BE2C (cell line): ENCODE data around the gene WDFY3.

Source experiments
- DNase-seq: peaks from one replicate; pipeline ENCODE4 v3.0.0-alpha.2; 2020
- H3K27me3 ChIP-seq: fragments of 250-450 bp; sonication (Bioruptor Pico); 2 replicates; pipeline ENCODE4 v1.5.1; 2020; ENCODE audit warnings: mild to moderate bottlenecking
- H3K36me3 ChIP-seq: fragments of 250-450 bp; sonication (Bioruptor Pico); 2 replicates; pipeline ENCODE4 v1.5.1; 2020; ENCODE audit warnings: mild to moderate bottlenecking
- H3K4me1 ChIP-seq: fragments of 250-450 bp; sonication (Bioruptor Pico); 2 replicates; pipeline ENCODE4 v1.5.1; 2020
- H3K4me3 ChIP-seq: 2 replicates; pipeline ENCODE4 v1.5.1; 2011; ENCODE audit warnings: low read depth, low read length
- H3K9me3 ChIP-seq: fragments of 250-450 bp; sonication (Bioruptor Pico); 2 replicates; pipeline ENCODE4 v1.5.1; 2020
- CTCF ChIP-seq: IDR thresholded peaks from 2 replicates; pipeline ENCODE4 v1.5.1; 2012; ENCODE audit warnings: mild to moderate bottlenecking, low read depth, low read length

WDFY3 gene

GRCh38 chr4:84804136-84804535 lies 162.4 kb downstream of the WDFY3 start:
- DNase-seq = no peak
- Histone ChIP-seq H3K27me3 (no peaks in the 10 kb centered on the region), H3K4me3 (no peak overlapping the region), H3K36me3 (peaks cover 33% of the 10 kb centered on the region), H3K4me1 (no peaks in the 10 kb centered on the region; the same call in 1 of the 2 replicates), H3K9me3 (no peaks in the 10 kb centered on the region)
- TF ChIP-seq CTCF = no peak

GRCh38 chr4:84803720-84804119 lies 162.8 kb downstream of the WDFY3 start:
- Histone ChIP-seq H3K27me3 (no peaks in the 10 kb centered on the region), H3K36me3 (peaks cover 33% of the 10 kb centered on the region), H3K4me1 (no peaks in the 10 kb centered on the region; the same call in 1 of the 2 replicates), H3K4me3 (no peak overlapping the region), H3K9me3 (no peaks in the 10 kb centered on the region)
- no peak for DNase-seq
- TF ChIP-seq CTCF = no peak

- no peak for DNase-seq
- peaks cover 30% of the 10 kb centered on the region for H3K36me3 ChIP-seq
- no peak for TF ChIP-seq CTCF
- H3K4me1 ChIP-seq = no peaks in the 10 kb centered on the region; the same call in 1 of the 2 replicates
- no peaks in the 10 kb centered on the region for H3K27me3 ChIP-seq
- no peaks in the 10 kb centered on the region for H3K9me3 ChIP-seq
- H3K4me3 ChIP-seq = no peak overlapping the region
Observed at GRCh38 chr4:84803116-84803515, 163.4 kb downstream of the WDFY3 start.

- H3K4me1 ChIP-seq = no peaks in the 10 kb centered on the region; the same call in 1 of the 2 replicates
- H3K36me3 ChIP-seq = peaks cover 31% of the 10 kb centered on the region
- TF ChIP-seq CTCF = no peak
- no peaks in the 10 kb centered on the region for H3K27me3 ChIP-seq
- H3K9me3 ChIP-seq = no peaks in the 10 kb centered on the region
- H3K4me3 ChIP-seq = no peak overlapping the region
- DNase-seq = no peak
Observed at GRCh38 chr4:84800256-84800655, 166.2 kb downstream of the WDFY3 start.

GRCh38 chr4:84799318-84799717 lies 167.2 kb downstream of the WDFY3 start:
- H3K27me3 ChIP-seq = no peaks in the 10 kb centered on the region
- H3K9me3 ChIP-seq = no peaks in the 10 kb centered on the region
- no peak for TF ChIP-seq CTCF
- no peak overlapping the region for H3K4me3 ChIP-seq
- H3K36me3 ChIP-seq = peaks cover 33% of the 10 kb centered on the region
- H3K4me1 ChIP-seq = no peaks in the 10 kb centered on the region; the same call in 1 of the 2 replicates
- no peak for DNase-seq

GRCh38 chr4:84796394-84796793 lies 170.1 kb downstream of the WDFY3 start:
- TF ChIP-seq CTCF = no peak
- Histone ChIP-seq H3K4me1 (peaks cover 9% of the 10 kb centered on the region; the same call in 1 of the 2 replicates), H3K4me3 (no peak overlapping the region), H3K9me3 (no peaks in the 10 kb centered on the region), H3K27me3 (no peaks in the 10 kb centered on the region), H3K36me3 (peaks cover 28% of the 10 kb centered on the region)
- DNase-seq = peak; percentile 29
